Motor neuron (in vitro differentiated cells): ENCODE measurements around the gene ZNF217. TPM values are rescaled to one million over a fixed set of nuclear protein-coding genes. Genes with fewer than 3 reads are reported as not detected.
"Not testable (repeated sequence)": the region's sequence is repeated elsewhere in the genome, so short reads cannot be mapped to it uniquely, and the experiment has no call there.

Experiments
- ATAC-seq, 8 experiments: fragments of 200-7000 bp; cut with Tn5 transposase; replicated peaks in 6 of 8; 2 replicates each; pipeline ENCODE4 v1.8.0; 2021; ENCODE audit warnings: mild to moderate bottlenecking in 8 of 8, moderate library complexity in 8 of 8
- H3K27ac ChIP-seq, 2 donors: fragments of 250-450 bp; sonication (Bioruptor Pico); 2 replicates each; pipeline ENCODE4 v1.9.0; 2021; ENCODE audit warnings: antibody characterized with exemption in 2 of 2, mild to moderate bottlenecking in 2 of 2, moderate library complexity in 1 of 2
- H3K4me1 ChIP-seq, 2 donors: fragments of 250-450 bp; sonication (Bioruptor Pico); replicated peaks in 1 of 2; 2 replicates each; pipeline ENCODE4 v1.6.1; 2021; ENCODE audit warnings: antibody characterized with exemption in 2 of 2, mild to moderate bottlenecking in 2 of 2, moderate library complexity in 1 of 2
- H3K4me3 ChIP-seq, 5 donors: fragments of 250-450 bp; sonication (Bioruptor Pico); 2 replicates each; pipeline ENCODE4 v1.9.0; 2021; ENCODE audit warnings: antibody characterized with exemption in 5 of 5, mild to moderate bottlenecking in 5 of 5, moderate library complexity in 4 of 5
- WGBS, 10 experiments: fragments of 450-650 bp; shearing (Covaris generic); methylation state at CpG; one replicate each; pipeline ENCODE4 v1.0.0; 2022; 5-methylcytosine and 5-hydroxymethylcytosine counted together
- in situ Hi-C, 9 experiments: fragments of 400-800 bp; cut with MboI; loops; one replicate each; pipeline ENCODE4 v1.15.0; 2021; ENCODE audit warnings: low sequenced_read_pairs in 9 of 9, low pct_unique_long_range_greater_than_20kb in 2 of 9; ENCODE audit not compliant: unreplicated experiment in 9 of 9
- total RNA-seq, 8 experiments: library from RNA; unstranded; fragments of 300-600 nt; gene quantifications; 2 replicates each; pipeline versions ENCODE4 v1.2.3 to v1.2.4, GENCODE V29; 2022

Gene ZNF217
- total RNA-seq, 8 experiments from 2014 or later = 5.2 to 51.5 (median 13.2) TPM

DNA sequence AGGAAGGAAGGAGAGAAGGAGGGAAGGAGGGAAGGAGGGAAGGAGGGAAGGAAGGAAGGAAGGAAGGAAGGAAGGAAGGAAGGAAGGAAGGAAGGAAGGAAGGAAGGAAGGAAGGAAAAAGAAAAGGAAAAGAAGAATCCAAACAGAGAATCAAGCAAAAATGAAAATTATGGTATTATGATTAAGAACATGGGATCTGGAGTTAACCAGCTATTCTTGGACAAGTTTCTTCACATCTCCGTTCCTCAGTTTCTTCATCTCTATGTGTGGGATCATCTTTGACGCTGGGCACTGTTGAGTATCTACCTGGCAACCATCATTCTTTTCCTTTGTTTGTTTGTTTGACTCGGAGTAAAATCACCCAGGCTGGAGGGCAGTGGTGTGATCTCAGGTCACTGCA is 71.6 kb downstream of the ZNF217 start:
- peaks cover 6 to 9% of the 10 kb centered on the region in 2 donors for H3K4me1 ChIP-seq
- in situ Hi-C loops = no loop called here
- no peak for ATAC-seq
- no peak overlapping the region for H3K4me3 ChIP-seq
- WGBS, 10 experiments = 91 to 100% (median 96%) methylated on average over 1 to 3 of the region's 3 CpGs; no CpG with 5 or more reads in 6 of the 10 experiments
- no peak overlapping the region for H3K27ac ChIP-seq

DNA sequence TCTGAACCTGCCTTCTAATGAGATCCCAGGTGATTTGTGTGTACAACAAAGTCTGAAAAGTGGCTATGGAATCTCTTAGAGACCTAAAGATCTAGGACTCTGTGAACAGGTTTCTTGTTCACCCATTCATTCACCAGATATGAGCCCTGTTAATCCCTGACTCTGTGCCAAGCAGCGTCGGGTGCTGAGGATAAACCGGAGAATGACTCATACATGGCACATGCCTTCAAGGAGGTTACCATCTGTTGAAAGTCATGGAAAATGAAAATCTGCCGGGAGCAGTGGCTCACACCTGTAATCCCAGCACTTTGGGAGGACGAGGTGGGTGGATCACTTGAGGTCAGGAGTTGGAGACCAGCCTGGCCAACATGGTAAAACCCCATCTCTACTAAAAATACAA is 72.2 kb downstream of the ZNF217 start:
- peak in 2 of 8 experiments; percentile 35 to 60 for ATAC-seq
- H3K27ac ChIP-seq, in situ Hi-C loops, H3K4me3 ChIP-seq, H3K4me1 ChIP-seq: not testable (repeated sequence)
- WGBS, 10 experiments = 0 to 100% (median 67%) methylated on average over 1 to 5 of the region's 5 CpGs; no CpG with 5 or more reads in 2 of the 10 experiments

DNA sequence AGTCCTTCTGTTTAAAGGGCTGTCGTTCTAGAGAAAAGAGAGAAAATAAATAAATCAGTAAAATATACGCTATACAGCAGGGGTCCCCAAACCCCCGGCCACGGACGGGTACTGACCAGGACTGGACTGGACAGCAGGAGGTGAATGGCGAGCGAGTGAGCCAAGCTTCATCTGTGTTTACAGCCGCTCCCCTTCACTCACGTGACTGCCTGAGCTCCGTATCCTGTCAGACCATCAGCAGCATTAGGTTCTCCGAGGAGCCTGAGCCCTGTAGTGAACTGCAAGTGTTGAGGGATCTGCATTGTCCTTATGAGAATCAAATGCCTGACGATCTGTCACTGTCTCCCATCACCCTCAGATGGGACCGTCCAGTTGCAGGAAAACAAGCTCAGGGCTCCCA is 76.5 kb downstream of the ZNF217 start:
- no peak for ATAC-seq

More for the DNA sequence above, 76.5 kb downstream of the ZNF217 start:
- no peak overlapping the region for H3K27ac ChIP-seq
- H3K4me3 ChIP-seq = no peak overlapping the region
- in situ Hi-C loops = no loop called here
- H3K4me1 ChIP-seq = peaks cover 0 to 3% of the 10 kb centered on the region in 2 donors
- WGBS, 10 experiments = 43 to 96% (median 89%) methylated on average over 2 to 10 of the region's 13 CpGs; no CpG with 5 or more reads in 1 of the 10 experiments
